Lower lobe of right lung (tissue), 2 donors: ENCODE measurements around the gene TOE1. TPM values are rescaled to one million over a fixed set of nuclear protein-coding genes. Genes with fewer than 3 reads are reported as not detected.

Experiments
- ATAC-seq, 2 donors: fragments of 200-7000 bp; cut with Tn5 transposase; one replicate each; pipeline ENCODE4 v1.9.1; 2020 to 2022; ENCODE audit warnings: mild to moderate bottlenecking in 2 of 2, moderate library complexity in 2 of 2
- DNase-seq: peaks from one replicate; pipeline ENCODE4 v3.0.0-alpha.2; 2020
- H3K27ac ChIP-seq: fragments of 200-600 bp; one replicate; pipeline ENCODE4 v1.8.0; 2022
- H3K27me3 ChIP-seq: fragments of 200-600 bp; one replicate; pipeline ENCODE4 v1.8.0; 2022; ENCODE audit warnings: low read depth
- H3K36me3 ChIP-seq: fragments of 200-600 bp; one replicate; pipeline ENCODE4 v1.8.0; 2022; ENCODE audit warnings: mild to moderate bottlenecking
- H3K4me1 ChIP-seq: fragments of 200-600 bp; one replicate; pipeline ENCODE4 v1.8.0; 2022
- H3K4me3 ChIP-seq: fragments of 200-600 bp; one replicate; pipeline ENCODE4 v1.8.0; 2022; ENCODE audit warnings: mild to moderate bottlenecking
- H3K9me3 ChIP-seq: fragments of 200-600 bp; one replicate; pipeline ENCODE4 v1.8.0; 2022
- CTCF ChIP-seq: fragments of 200-600 bp; IDR thresholded peaks from one replicate; pipeline ENCODE4 v1.8.0; 2022; ENCODE audit warnings: antibody characterized with exemption, mild to moderate bottlenecking
- intact Hi-C: fragments of 100-400 bp; cut with DNase I; formaldehyde crosslinking; loops from one replicate; pipeline ENCODE4 v1.11.0; 2022
- total RNA-seq: library from RNA; stranded (reverse); fragmentation: NEBNext Ultra II Directional; extraction: Animal tissue kit (Norgen Biotek cat#: 25700); gene quantifications from one replicate; pipeline ENCODE4 v1.2.1, GENCODE V29; 2021
- donor health status: DM: no; HTN: yes; CAD: no; lungs with severe emphysema.

The TOE1 gene
- total RNA-seq, 1 donor from 2014 or later: 11.5 TPM

- Histone ChIP-seq H3K27ac (no peak overlapping the region), H3K27me3 (no peaks in the 10 kb centered on the region), H3K4me1 (peaks cover 14% of the 10 kb centered on the region), H3K4me3 (no peak overlapping the region), H3K9me3 (no peaks in the 10 kb centered on the region), H3K36me3 (no peaks in the 10 kb centered on the region)
- intact Hi-C loops: no loop called here
- DNase-seq (no peak), ATAC-seq (no peak)
- no peak for TF ChIP-seq CTCF
Measured at GRCh38 chr1:45364294-45364693, 24.3 kb downstream of the TOE1 start.

GRCh38 chr1:45365051-45365450, 25.1 kb downstream of the TOE1 start:
- intact Hi-C loops: no loop called here
- Histone ChIP-seq H3K36me3 (no peaks in the 10 kb centered on the region), H3K4me3 (no peak overlapping the region), H3K4me1 (peaks cover 8% of the 10 kb centered on the region), H3K9me3 (no peaks in the 10 kb centered on the region), H3K27ac (no peak overlapping the region), H3K27me3 (no peaks in the 10 kb centered on the region)
- ATAC-seq (no peak), DNase-seq (no peak)
- TF ChIP-seq CTCF: no peak

DNA sequence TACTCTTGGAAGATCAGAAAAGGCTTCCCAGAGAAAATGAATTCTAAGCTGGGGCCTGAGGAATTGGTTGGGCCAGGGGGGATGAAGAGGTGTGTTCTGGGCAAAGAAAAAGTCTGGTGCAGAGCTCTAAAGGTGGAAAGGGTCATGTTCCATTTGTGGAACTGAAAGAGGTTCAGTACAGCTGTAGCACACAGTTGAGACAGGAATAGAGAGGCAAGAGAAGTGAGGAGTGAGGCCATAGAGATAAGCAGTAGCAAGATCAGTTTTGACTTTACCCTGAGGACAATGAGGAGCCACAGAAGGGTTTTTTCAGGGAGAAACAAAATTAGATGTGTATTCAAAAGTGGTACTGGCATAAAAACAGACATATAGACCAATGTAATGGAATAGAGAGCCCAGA, 30.6 kb downstream of the TOE1 start:
- no peaks in the 10 kb centered on the region for H3K9me3 ChIP-seq
- H3K27me3 ChIP-seq: no peaks in the 10 kb centered on the region
- H3K4me1 ChIP-seq: peaks cover 5% of the 10 kb centered on the region
- ATAC-seq (no peak), DNase-seq (no peak)
- TF ChIP-seq CTCF: no peak
- no peak overlapping the region for H3K4me3 ChIP-seq
- H3K27ac ChIP-seq: no peak overlapping the region
- no peaks in the 10 kb centered on the region for H3K36me3 ChIP-seq
- intact Hi-C loops: no loop called here

DNA sequence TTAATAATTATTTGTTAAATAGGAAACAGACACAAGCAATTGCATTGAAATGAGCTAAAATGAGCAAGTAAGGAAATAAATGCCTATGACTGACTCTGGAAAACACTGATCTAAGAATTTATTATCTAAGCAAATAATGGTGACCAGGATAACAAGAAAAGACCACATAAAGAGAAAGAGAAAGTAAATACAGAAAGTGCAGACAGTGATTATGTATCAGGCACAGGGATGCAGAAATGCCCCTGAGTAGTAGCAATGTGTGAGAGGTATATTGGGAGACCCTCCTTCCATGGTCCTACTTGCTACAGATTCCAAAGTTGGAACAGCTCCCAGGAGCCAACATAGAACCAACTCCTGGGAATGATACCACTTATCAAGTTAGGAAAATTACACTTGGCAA, 33.6 kb downstream of the TOE1 start:
- intact Hi-C loops: no loop called here
- Histone ChIP-seq H3K27me3 (no peaks in the 10 kb centered on the region), H3K9me3 (no peaks in the 10 kb centered on the region), H3K27ac (no peak overlapping the region), H3K36me3 (no peaks in the 10 kb centered on the region), H3K4me1 (peaks cover 7% of the 10 kb centered on the region), H3K4me3 (no peak overlapping the region)
- no peak for ATAC-seq
- no peak for DNase-seq
- no peak for TF ChIP-seq CTCF

DNA sequence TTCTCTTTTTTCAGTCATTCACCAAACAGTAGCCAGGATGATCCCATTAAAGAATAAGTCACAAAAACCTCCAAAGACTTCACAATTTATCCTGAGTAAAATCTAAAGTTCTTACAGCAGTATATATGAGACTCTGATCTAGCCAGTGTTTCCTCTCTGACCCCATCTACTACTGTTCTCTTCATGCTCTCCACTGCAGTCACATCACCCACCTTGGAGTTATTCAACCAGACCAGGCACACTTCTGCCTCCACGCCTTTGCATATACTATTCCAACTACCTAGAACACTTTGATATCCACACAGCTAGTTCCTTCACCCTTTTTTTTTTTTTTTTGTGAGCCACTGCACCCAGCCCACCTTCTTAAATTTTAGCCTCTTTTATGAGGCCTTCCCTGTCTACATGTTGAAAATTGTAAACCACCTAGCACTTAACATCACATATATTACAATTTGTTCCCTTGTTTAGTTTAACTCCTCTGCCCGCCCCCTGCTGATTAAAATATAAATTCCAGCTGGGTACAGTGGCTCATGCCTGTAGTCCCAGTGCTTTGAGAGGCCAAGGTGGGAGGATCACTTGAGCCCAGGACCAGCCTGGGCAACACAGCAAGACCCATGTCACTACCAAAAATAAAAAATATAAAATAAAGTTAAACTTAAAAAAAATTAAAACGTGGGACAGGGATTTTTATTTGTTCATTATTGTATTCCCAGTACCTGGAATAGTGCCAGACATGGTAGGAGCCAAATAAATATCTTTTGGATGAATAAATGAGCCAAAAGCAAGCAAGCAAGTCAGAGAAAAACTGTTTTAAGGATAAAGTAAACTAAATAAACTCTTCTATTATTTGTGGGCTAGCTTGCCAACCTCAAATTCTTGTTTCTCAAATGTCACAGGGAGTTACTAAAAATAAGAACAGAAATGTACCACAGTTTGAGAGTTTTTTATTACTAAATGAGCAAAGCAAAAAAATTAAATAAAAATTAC, 35.4 kb downstream of the TOE1 start:
- H3K27ac ChIP-seq: no peak overlapping the region

More for the DNA sequence above, 35.4 kb downstream of the TOE1 start:
- Histone ChIP-seq H3K4me1 (peaks cover 7% of the 10 kb centered on the region), H3K9me3 (no peaks in the 10 kb centered on the region), H3K27me3 (no peaks in the 10 kb centered on the region), H3K4me3 (no peak overlapping the region), H3K36me3 (no peaks in the 10 kb centered on the region)
- DNase-seq: no peak
- intact Hi-C loops: no loop called here
- no peak for TF ChIP-seq CTCF
- no peak for ATAC-seq
